ENCODE data around the gene GRID2.

GRCh38 chr4:93182722-93183121 is 879.0 kb downstream of the GRID2 start:
- TF ChIP-seq CTCF (IDR thresholded peaks at IDR 0.05; ENCODE audit: low read depth, low read length, missing input control) (no peak), JUND (IDR thresholded peaks at IDR 0.05) (no peak), RAD21 (IDR thresholded peaks at IDR 0.05) (no peak), YY1 (IDR thresholded peaks at IDR 0.05) (no peak), MAX (IDR thresholded peaks at IDR 0.05) (no peak), RXRA (IDR thresholded peaks at IDR 0.05) (no peak)

All from liver (tissue), 3 donors.